Right hindlimb (tissue), 1 donor: ENCODE results near the gene KLC1.

Source experiments
- DNase-seq: peaks from one replicate; pipeline ENCODE4 v3.0.0-alpha.2; 2018

Gene KLC1

DNA sequence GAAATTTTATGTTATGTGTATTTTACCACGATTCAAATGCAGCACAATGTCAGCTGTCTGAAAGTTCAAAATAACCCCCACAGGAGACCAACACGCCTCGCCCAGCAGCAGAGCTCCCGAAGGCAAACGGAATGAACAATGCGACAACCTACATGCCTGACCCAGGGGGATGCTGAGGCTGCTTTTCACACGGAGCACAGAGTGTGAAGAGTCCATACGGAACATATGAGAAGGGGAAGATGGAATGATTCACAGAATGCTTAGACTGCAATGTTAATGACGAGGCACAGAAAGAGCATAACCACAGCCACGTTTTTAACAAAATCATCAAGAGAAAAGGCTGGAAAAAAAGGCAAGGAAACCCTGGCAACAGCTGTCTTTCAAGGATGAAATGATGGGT lies 109.2 kb downstream of the KLC1 start:
- no peak for DNase-seq

DNA sequence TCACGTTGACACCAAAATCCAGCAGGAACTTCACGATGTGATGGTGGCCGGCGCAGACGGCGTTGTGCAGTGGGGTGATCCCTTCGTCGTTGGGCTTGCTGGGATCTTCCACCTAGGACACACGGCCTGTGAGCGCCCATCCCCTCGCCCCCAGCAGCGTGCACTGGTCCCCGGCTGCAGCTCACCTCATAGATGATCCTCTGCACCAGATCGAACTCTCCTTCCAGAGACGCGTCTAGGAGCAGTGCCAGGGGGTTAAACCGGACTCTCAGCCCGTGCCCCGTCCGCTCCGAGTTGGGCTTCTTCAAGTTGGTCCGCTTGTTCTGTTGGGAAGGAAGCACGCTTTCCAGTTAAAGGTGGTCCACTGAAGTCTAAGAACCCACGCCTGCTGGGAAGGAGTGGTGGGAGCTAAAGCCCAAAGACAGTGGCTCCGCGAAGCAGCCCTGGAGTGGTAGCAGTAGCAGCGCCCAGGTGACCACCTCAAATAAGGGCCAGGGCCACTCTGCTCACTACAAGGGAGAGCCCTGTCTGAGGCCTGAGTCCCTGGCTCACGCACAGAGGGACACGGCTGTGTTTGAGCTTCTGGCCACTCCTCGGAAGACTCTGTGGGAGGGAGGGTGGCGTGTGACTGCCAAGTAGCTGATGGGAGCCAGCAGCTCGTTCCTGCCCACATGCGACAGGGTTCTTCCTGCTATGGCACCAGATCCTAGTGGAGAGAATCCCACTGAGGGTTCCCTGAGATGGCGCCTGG lies 109.9 kb downstream of the KLC1 start:
- DNase-seq: no peak

DNA sequence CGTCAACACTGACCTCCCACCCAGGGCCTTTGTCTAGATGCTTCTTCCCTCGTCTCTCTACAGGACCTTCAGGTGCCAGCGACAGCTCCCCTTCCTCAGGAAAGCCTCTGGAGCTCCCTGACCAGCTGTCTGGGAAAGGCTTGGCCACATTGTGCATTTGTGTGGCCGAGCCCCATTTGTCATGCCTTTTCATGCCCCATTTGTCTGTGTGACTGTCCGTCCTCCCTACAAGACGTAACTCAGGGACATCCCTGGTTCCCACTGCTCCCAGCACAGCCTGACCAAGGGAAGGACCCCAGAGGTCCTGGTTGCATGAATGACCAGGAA lies 110.4 kb downstream of the KLC1 start:
- DNase-seq: no peak

DNA sequence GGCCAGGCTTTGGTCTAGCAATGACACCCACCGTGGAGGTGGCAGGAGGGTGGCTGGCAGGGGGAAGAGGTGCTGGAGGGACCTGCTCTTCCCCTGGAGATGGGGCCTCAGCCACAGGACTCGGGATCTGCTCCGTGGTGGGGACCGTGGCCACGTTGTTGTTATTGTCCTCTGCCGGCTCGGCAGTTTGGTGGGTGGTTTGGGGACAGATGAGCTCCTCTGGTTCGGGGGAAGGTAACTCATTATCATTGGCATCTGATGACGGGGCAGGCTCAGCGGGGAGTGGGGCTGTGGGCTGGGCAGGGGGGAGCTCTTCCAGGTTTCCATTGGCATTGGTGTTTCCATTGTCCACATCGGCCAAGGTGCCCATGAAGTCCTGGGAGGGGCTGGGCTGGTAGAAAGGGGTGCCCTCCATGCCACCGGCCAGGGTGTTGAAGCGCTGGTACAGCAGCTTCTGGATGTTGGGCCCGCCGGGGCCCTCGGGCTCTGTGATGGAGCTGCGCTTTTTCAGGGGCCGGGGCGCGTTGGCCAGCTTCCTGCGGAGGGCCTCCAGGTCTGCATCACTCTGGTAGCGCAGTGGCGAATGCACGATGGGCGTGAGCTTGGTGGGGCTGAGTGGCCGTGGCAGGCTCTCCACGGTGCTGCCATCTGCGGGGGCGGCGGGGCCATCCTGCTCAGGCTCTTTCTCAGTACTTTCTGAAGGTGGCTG lies 110.9 kb downstream of the KLC1 start:
- no peak for DNase-seq

DNA sequence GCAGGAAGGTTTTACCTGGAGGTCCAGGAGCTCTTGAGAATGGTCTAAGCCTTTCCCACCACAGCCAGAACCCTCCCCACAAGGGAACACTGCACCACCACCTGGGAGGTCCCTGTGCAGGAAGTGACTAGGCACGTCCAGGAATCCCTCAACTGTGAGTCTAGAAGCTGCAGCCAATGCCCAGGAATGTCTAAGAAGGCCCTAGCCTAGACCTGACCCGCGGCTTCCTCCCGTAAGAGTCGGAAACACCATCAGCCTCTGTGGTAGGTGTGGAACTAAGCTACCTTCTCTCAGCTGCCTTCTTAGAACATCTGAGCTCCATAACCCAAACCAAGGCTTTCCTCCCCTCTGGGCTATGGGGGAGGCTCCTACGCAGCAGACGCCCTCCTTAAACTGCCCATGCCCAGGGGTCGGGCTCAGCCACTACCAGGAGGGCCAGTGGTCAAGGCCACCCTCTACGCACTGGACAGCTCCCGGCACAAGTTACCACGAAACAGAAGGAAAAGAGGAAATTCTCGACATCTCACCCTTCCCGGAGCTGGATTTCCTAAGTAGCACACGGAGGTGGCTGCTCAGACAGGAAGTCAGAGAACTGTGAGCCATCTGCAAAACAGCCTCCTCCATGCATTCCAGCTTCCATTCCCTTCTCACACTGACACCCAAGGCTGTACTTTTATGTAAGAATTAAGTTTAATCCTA lies 112.1 kb downstream of the KLC1 start:
- DNase-seq: no peak

- no peak for DNase-seq
Measured at GRCh38 chr14:103741876-103742275, 112.9 kb downstream of the KLC1 start.

DNA sequence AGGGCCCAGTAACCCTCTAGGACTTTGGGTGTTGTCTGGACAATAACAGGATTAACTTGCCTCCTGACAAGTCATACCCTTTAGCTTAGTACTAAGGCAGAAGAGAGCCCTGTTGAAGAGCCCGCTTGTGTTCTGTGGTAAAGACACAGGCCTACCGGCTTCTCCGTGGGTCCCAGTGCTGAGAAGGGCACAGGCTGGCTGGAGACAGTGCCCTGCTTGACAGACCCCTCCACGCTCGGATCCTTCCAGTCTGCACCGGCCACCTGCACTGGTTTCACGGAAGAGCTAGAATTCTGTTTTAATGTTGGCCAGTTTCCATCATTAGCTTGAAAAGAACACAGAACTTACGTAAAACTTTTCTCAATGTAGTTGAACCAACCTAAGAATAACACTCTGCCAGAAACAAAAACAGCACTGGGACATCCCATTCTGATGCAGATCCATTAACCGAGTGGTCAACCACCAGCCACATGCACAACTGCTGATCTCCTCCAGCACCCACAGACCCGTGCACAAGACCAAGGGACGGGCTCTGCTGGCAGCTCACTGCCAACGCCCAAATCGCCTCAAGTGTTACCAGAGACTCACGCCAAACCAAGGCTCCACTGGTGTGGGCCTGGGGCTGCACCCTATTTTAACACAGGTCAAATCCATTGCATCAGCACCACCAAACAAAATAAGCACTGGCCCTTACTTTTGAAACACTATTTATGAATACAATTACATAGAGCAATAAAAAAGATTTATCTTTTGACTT lies 113.7 kb downstream of the KLC1 start:
- no peak for DNase-seq

DNA sequence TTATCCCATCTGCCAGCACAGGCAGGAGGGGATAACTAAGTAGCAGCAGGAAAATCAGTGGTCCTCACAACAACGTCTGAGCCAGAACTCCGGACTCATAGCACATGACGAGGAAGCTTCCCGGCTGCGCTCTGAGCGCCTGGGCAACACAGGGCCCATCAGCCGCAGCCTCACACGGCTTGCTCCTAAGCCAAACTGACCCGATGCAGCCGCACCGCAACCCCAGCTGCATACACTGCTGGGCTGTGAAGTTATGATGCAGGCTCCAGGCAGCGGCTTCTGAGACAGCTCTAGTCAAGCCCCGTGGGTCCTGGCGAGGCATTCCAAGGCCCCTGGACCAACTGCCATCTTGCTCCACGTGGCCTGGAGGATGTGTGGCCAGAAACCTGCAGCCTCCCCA lies 114.7 kb downstream of the KLC1 start:
- no peak for DNase-seq

- DNase-seq: no peak
Measured at GRCh38 chr14:103744621-103745395, 115.8 kb downstream of the KLC1 start.

- no peak for DNase-seq
Measured at GRCh38 chr14:103745424-103745823, 116.4 kb downstream of the KLC1 start.

DNA sequence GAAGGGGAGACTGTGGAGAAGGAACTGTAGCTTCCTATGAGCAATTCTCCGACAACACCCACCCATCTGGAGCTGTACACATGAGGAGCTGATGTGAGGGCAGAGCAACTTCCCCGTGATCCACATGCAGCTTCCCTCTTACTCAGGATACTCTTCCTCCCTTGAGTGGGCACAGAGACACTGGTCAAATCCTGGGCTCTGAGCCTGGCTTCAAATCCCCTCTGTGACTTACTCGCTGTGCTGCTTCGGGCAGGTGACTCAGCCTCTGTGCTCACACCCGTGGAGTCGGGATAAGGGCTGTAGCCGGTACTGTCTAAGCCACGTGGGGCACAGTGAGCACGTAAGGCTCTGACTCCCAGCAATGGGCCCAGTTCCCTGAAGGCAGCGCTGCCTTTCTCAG lies 117.7 kb downstream of the KLC1 start:
- no peak for DNase-seq

DNA sequence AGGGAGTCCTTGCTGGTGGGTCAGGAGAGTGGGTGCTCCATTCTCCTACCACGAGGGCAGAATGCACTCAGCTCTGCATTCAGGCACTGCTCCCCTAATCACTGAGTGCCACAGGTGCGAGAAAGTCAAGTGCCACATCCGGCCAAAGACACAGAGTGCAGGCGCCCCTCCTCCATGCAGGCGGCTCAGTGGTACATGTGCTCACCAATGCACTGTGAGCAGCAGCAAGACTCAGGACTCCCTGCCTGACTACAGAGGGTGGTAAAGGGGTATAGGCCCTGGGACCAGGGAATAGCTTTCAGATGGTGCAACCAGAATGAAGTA lies 119.5 kb downstream of the KLC1 start:
- DNase-seq: no peak

- DNase-seq: no peak
Measured at GRCh38 chr14:103749452-103749851, 120.4 kb downstream of the KLC1 start.

GRCh38 chr14:103749860-103750259 lies 120.8 kb downstream of the KLC1 start:
- no peak for DNase-seq
